Upper lobe of right lung (tissue), 1 donor: Measurements from ENCODE around the gene TAMALIN. TPM values are rescaled to one million over a fixed set of nuclear protein-coding genes. Genes with fewer than 3 reads are reported as not detected.
A peak's percentile ranks its signal among the peaks of the same experiment; 100 is the strongest.

Experiments used
- ATAC-seq: fragments of 200-7000 bp; cut with Tn5 transposase; one replicate; pipeline ENCODE4 v1.9.1; 2020; ENCODE audit warnings: mild to moderate bottlenecking, moderate library complexity
- DNase-seq: peaks from one replicate; pipeline ENCODE4 v3.0.0-alpha.2; 2020
- H3K27ac ChIP-seq: fragments of 200-600 bp; one replicate; pipeline ENCODE4 v1.8.0; 2022
- H3K27me3 ChIP-seq: fragments of 200-600 bp; one replicate; pipeline ENCODE4 v1.8.0; 2022; ENCODE audit warnings: mild to moderate bottlenecking
- H3K36me3 ChIP-seq: fragments of 200-600 bp; one replicate; pipeline ENCODE4 v1.8.0; 2022
- H3K4me1 ChIP-seq: fragments of 200-600 bp; one replicate; pipeline ENCODE4 v1.8.0; 2022
- H3K4me3 ChIP-seq: fragments of 200-600 bp; one replicate; pipeline ENCODE4 v1.8.0; 2022; ENCODE audit warnings: mild to moderate bottlenecking
- H3K9me3 ChIP-seq: fragments of 200-600 bp; one replicate; pipeline ENCODE4 v1.8.0; 2022
- intact Hi-C: fragments of 100-400 bp; cut with DNase I; formaldehyde crosslinking; loops from one replicate; pipeline ENCODE4 v1.11.0; 2022
- total RNA-seq: library from RNA; stranded (reverse); fragmentation: NEBNext Ultra II Directional; extraction: Animal tissue kit (Norgen Biotek cat#: 25700); gene quantifications from one replicate; pipeline ENCODE4 v1.2.1, GENCODE V29; 2021
- TF ChIP-seq, protein P1 (sequence below): fragments of 200-600 bp; IDR thresholded peaks from one replicate; pipeline ENCODE4 v1.8.0; 2022; ENCODE audit warnings: antibody characterized with exemption
- donor health status: DM: no; HTN: yes; CAD: no; lungs with severe emphysema.

TAMALIN gene
- total RNA-seq, 1 donor from 2014 or later, result 199 TPM

DNA sequence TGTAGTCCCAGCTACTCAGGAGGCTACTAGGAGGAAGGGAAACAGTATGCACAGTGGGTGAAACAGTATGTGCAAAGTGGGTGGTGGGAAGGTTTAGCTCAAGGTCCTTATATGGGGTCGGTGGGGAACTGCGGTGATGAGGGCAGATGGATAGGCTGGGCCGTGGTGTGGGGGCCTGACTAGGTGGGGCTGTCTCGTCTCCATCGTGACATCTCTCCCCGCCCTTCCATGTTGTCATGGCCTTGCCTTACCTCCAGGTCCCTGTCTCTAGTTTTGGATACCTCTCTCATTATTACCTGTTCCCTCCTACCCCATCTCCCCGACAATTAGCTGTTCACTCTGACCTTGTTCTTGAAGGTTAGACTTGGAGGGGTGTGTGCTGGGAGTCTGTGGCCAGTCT lies 40.1 kb downstream of the TAMALIN start:
- Histone ChIP-seq H3K4me3 (no peak overlapping the region), H3K36me3 (no peaks in the 10 kb centered on the region), H3K27ac (no peak overlapping the region), H3K4me1 (peaks cover 56% of the 10 kb centered on the region), H3K27me3 (no peaks in the 10 kb centered on the region), H3K9me3 (no peaks in the 10 kb centered on the region)
- intact Hi-C loops, result no loop called here
- ATAC-seq (no peak), DNase-seq (no peak)
- TF ChIP-seq, protein P1, sequence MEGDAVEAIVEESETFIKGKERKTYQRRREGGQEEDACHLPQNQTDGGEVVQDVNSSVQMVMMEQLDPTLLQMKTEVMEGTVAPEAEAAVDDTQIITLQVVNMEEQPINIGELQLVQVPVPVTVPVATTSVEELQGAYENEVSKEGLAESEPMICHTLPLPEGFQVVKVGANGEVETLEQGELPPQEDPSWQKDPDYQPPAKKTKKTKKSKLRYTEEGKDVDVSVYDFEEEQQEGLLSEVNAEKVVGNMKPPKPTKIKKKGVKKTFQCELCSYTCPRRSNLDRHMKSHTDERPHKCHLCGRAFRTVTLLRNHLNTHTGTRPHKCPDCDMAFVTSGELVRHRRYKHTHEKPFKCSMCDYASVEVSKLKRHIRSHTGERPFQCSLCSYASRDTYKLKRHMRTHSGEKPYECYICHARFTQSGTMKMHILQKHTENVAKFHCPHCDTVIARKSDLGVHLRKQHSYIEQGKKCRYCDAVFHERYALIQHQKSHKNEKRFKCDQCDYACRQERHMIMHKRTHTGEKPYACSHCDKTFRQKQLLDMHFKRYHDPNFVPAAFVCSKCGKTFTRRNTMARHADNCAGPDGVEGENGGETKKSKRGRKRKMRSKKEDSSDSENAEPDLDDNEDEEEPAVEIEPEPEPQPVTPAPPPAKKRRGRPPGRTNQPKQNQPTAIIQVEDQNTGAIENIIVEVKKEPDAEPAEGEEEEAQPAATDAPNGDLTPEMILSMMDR, result no peak

DNA sequence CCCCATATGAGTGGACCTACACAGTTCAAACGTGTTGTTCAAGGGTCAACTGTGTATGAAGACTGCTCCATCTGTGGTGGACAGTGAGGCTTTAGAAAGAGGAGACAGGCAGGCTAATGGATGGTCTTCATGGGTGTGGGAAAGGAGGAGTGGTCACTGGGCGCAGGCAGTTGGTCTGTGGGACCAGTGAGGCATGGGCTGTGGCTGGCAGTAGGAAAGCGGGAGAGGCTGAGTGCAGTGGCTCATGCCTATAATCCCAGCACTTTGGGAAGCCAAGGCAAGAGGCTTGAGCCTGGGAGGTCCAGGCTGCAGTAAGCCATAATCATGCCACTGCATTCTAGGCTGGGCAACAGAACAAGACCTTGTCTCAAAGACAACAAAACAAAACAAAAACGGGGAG lies 42.5 kb downstream of the TAMALIN start:
- peaks cover 42% of the 10 kb centered on the region for H3K4me1 ChIP-seq
- H3K9me3 ChIP-seq, result no peaks in the 10 kb centered on the region
- no peak overlapping the region for H3K27ac ChIP-seq
- H3K4me3 ChIP-seq, result no peak overlapping the region
- DNase-seq (no peak), ATAC-seq (no peak)
- TF ChIP-seq, protein P1, result no peak
- intact Hi-C loops, result no loop called here
- no peaks in the 10 kb centered on the region for H3K36me3 ChIP-seq
- no peaks in the 10 kb centered on the region for H3K27me3 ChIP-seq

DNA sequence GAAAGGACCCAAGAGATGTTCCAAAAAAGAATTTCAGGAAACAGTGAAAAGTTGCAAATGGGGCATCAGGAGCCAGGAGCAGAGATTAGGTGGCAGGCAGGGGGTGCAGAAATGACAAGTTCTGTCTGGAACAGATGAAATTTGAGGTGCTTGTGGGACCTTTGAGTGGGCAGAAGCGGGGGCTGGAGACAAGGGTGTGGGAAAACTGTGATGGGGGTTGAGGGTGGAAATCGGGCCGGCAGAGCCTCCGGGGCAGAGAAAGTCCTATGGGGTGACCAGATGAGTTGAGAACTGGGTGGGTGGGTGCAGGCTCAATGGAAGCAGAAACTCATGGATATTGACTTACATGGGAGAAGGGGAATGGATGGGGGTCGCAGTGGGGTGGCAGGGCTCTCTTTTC lies 42.9 kb downstream of the TAMALIN start:
- no peak overlapping the region for H3K27ac ChIP-seq
- H3K27me3 ChIP-seq, result no peaks in the 10 kb centered on the region
- intact Hi-C loops, result no loop called here
- peaks cover 3% of the 10 kb centered on the region for H3K36me3 ChIP-seq
- DNase-seq, result no peak
- ATAC-seq, result no peak
- H3K4me1 ChIP-seq, result peaks cover 38% of the 10 kb centered on the region
- no peaks in the 10 kb centered on the region for H3K9me3 ChIP-seq
- TF ChIP-seq, protein P1, result no peak
- H3K4me3 ChIP-seq, result no peak overlapping the region

DNA sequence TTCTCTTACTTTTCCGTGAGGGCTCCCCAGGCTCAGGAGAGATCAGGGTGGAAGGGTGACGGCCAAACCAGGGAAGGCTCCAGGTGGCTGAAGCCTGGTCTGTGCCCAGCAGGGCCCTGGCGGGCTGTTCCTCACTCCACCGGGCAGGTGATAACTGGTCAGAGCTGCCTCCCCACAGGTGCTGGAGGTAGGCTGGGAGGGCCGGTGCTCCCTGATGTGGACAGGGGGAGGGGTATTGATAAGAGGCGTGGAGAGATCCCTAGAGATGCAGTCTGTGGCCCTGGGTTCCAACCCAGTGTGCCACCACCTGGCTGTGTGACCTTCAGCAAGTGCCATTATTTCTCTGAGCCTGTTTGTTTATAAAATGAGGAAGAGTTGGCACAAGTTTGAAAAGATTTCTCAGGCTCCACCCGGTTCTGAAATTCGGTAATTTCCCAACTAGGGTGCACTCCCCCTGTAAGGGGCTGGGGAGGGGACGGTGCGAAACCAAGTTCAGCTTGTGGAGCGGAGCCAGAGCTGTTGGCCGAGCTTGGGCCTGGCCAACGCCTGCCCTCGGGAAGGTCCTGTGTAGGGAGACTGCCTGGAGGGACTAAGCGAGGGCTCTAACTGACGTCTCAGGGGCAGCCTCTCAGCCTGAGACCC lies 43.5 kb downstream of the TAMALIN start:
- DNase-seq, result peak; percentile 67
- intact Hi-C loops, result no loop called here

DNA sequence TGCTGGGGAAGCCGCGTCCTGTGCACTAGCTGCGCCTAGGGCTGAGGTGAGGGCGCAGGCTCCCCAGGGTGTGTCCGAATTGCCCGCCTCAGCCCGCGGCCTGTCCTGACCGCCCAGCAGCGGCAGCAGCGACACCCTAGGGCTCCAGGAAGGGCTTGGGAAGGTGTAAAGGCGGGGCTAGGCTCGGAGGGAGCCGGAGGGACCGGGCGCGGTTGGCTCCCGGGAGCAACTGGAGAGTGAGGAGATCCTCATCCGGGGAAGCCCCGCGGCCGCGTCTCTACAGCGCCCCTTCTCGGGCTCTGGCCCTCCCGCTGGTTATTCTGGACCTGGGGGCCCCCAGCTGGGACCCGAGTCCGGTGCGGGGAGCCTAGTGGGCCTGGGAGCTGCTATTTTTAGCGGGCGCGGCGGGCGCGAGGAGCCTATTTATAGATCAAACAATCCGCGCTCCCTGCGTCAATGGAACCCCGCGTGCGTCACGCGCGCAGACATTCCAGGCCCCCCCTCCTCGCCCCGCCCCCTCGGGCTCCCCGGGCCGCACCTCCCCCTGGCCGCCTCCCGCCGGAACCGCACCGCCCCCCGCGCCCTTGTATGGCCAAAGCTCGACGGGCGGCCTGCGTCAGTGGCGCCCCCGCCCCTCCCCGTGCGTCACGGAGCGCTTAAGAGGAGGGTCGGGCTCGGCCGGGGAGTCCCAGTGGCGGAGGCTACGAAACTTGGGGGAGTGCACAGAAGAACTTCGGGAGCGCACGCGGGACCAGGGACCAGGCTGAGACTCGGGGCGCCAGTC lies 44.2 kb downstream of the TAMALIN start, which contains the start of gene NR4A1:
Gene NR4A1, plus strand, starts transcription at position 685 of the 784 bp plus-strand sequence. CDS start 2,887 bp downstream, outside the sequence.
- peaks cover 25% of the 10 kb centered on the region for H3K4me1 ChIP-seq
- TF ChIP-seq, protein P1, result no peak
- H3K36me3 ChIP-seq, result peaks cover 12% of the 10 kb centered on the region
- DNase-seq, result peak; percentile 98
- H3K9me3 ChIP-seq, result no peaks in the 10 kb centered on the region
- no peaks in the 10 kb centered on the region for H3K27me3 ChIP-seq
- ATAC-seq, result peak; percentile 93
- peak within 1 kb of the TSS; percentile 63 for H3K4me3 ChIP-seq
- intact Hi-C loops, result no loop called here
- H3K27ac ChIP-seq, result peak within 1 kb of the TSS; percentile 92

More for the DNA sequence above, 43.5 kb downstream of the TAMALIN start:
- H3K27ac ChIP-seq, result peak overlapping the region; percentile 92
- no peaks in the 10 kb centered on the region for H3K9me3 ChIP-seq
- H3K36me3 ChIP-seq, result peaks cover 8% of the 10 kb centered on the region
- no peaks in the 10 kb centered on the region for H3K27me3 ChIP-seq
- TF ChIP-seq, protein P1, result no peak
- H3K4me3 ChIP-seq, result peak overlapping the region; percentile 63
- peaks cover 32% of the 10 kb centered on the region for H3K4me1 ChIP-seq
- ATAC-seq, result no peak
